SU-DHL-6 (cell line): ENCODE data around the gene TPPP3.

Source experiments
- CTCF ChIP-seq: fragments of 200-600 bp; sonication (generic); IDR thresholded peaks from one replicate; pipeline ENCODE4 v1.5.1; 2017; ENCODE audit warnings: antibody characterized with exemption, mild to moderate bottlenecking, low read length, moderate library complexity; ENCODE audit not compliant: insufficient read depth, poor library complexity, severe bottlenecking
- EZH2phosphoT487 ChIP-seq: fragments of 200-600 bp; sonication (generic), shearing (Covaris generic); conservative IDR thresholded peaks from 2 replicates; pipeline ENCODE4 v1.6.1; 2018; ENCODE audit warnings: mild to moderate bottlenecking, antibody characterized with exemption, low read length, moderate library complexity, mixed read lengths

DNA sequence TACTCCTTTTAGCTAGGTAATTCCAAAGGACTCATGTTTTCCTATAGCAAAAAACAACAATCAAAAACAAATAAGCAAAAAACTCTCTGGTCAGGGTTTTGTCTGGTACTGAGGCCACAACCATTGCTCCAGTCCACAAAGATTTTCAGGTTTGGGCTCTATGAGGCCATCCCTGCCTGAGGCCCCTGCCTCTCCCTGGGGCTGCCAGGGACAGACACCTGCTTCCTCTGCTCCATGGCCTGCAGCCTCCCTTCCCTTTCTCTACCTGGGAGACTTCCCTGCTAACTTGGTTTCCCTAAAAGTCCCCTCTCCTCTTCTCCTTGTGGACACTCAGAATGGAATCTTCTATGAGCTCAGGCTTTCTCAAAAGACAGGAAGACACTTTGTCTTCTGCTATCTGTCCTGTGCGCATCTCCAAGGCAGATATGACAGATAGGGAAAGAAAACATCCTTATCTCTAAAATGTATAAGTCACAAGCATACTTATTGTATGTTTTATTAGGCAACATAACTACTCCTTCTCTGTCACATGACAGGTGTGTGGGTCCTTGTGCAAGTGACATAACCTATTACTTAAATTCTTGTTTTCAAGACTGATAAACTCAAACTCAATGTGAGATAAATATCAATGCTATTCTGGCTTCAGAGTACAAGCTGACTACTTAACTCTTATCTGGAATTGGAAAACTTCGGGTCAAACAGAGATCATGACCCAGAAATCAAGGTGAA is 24.2 kb upstream of the TPPP3 start:
- TF ChIP-seq CTCF (no peak), EZH2phosphoT487 (no peak)
